ENCODE data around the gene NOP56. TPM values are rescaled to one million over a fixed set of nuclear protein-coding genes. Genes with fewer than 3 reads are reported as not detected.

NOP56 gene
- total RNA-seq, 1 donor from 2014 or later = 288 TPM

DNA sequence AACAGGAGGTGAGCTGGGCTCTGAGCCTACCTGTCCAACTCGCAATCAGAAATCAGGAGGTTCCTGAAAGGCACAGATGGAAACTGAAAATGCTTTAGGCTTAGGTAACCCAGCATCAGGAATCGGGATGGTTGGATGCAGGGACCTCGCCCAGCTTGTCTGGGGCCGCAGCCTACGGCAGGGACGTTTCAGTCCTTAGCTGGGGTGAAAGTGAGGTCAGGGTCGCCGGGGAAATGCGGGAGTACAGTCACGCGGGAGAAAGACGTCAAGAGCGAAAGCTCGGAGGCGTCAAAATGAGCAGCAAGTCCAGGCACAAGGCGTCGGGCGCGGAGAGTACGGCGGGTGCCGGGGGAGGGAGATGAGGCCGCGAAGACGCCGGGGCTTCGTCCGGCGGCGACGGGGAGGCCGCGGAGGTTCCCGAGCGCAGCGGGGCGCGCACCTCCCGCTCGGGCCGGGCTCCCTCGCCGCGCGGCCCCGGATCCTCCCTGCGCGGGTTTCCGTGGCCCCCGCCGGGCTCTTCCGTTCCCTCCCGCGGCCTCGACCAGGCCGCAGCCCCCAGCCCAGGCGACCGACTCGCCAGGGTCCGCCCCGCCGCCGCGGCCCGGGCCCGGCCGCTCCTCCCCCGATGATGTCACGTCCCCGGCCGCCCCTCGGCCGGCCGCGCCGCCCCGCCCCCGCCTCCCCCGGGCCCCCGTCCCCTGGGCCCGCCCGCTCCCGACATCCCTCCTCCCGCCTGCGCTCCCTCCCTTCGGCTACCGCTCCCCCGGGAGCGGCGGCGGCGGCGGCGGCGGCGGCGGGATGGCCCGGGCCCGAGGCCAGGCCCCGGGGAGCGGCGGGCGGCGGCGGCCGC is 39.8 kb downstream of the NOP56 start, which contains the start of gene EBF4:
TSS of gene EBF4 (plus strand) at position 745 of the 850 bp plus-strand sequence. CDS start 866 bp downstream, outside the sequence.
- H3K4me3 Mint-ChIP-seq = peak within 1 kb of the TSS; percentile 96
- peak within 1 kb of the TSS; percentile 97 for H3K27ac Mint-ChIP-seq
- TF ChIP-seq EZH2phosphoT487 (IDR thresholded peaks at IDR 0.05) (peak; percentile 94), EZH2 (IDR thresholded peaks at IDR 0.05) (peak; percentile 93)
- TF ChIP-seq, protein P1, sequence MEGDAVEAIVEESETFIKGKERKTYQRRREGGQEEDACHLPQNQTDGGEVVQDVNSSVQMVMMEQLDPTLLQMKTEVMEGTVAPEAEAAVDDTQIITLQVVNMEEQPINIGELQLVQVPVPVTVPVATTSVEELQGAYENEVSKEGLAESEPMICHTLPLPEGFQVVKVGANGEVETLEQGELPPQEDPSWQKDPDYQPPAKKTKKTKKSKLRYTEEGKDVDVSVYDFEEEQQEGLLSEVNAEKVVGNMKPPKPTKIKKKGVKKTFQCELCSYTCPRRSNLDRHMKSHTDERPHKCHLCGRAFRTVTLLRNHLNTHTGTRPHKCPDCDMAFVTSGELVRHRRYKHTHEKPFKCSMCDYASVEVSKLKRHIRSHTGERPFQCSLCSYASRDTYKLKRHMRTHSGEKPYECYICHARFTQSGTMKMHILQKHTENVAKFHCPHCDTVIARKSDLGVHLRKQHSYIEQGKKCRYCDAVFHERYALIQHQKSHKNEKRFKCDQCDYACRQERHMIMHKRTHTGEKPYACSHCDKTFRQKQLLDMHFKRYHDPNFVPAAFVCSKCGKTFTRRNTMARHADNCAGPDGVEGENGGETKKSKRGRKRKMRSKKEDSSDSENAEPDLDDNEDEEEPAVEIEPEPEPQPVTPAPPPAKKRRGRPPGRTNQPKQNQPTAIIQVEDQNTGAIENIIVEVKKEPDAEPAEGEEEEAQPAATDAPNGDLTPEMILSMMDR (IDR thresholded peaks at IDR 0.05) = no peak
- peaks cover 3% of the 10 kb centered on the region for H3K9me3 Mint-ChIP-seq
- Histone ChIP-seq H3K27me3 (peaks cover 97% of the 10 kb centered on the region), H3K27ac (no peak within 1 kb of the TSS), H3K4me3 (peak within 1 kb of the TSS; percentile 48), H3K36me3 (no peaks in the 10 kb centered on the region), H3K4me1 (peaks cover 6% of the 10 kb centered on the region), H3F3A (ENCODE audit: low read depth) (peaks cover 17% of the 10 kb centered on the region), H3K79me2 (ENCODE audit: low read depth) (no peaks in the 10 kb centered on the region), H2AFZ (replicated peaks) (no peak within 1 kb of the TSS), H3K4me2 (peak within 1 kb of the TSS; percentile 70), H3K9ac (no peak within 1 kb of the TSS), H3K9me3 (ENCODE audit: low read depth) (no peaks in the 10 kb centered on the region), H4K20me1 (ENCODE audit: low read depth) (peaks cover 41% of the 10 kb centered on the region)
- peak; percentile 78 for DNase-seq (ENCODE audit: low spot score)
- H3K27me3 Mint-ChIP-seq (ENCODE audit: insufficient read depth, low read depth) = peaks cover 64% of the 10 kb centered on the region
- peaks cover 4% of the 10 kb centered on the region for H3K36me3 Mint-ChIP-seq
- peaks cover 31% of the 10 kb centered on the region for H3K4me1 Mint-ChIP-seq

DNA sequence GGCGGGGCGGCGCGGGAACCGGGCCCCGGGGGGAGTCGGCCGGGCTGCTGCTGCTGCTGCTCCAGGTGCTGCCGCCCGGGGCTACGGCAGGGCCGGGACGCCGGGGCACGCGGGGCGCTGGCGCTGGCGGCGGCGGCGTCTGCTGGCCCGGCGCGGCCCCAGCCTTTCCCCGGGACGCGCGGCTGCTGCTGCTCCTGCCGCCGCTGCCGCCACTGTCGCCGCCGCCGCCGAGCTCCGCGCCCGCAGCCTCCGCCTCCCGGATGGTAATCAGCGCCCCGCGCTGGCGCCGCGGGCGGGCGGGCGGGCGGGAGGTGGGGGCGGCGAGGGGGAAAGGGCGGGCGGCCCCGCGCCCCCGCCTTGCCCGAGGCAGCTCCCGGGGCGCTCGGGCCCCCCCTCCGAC is 40.5 kb downstream of the NOP56 start:
- no peak overlapping the region for H3K4me3 Mint-ChIP-seq
- no peaks in the 10 kb centered on the region for H3K9me3 ChIP-seq (ENCODE audit: low read depth)
- H3K27me3 Mint-ChIP-seq (ENCODE audit: insufficient read depth, low read depth) = peaks cover 59% of the 10 kb centered on the region
- no peak overlapping the region for H3K9ac ChIP-seq
- H3K27me3 ChIP-seq = peaks cover 97% of the 10 kb centered on the region
- H3K4me3 ChIP-seq = no peak overlapping the region
- H3K9me3 Mint-ChIP-seq = peaks cover 3% of the 10 kb centered on the region
- no peak overlapping the region for H3K4me2 ChIP-seq
- H3K36me3 ChIP-seq = no peaks in the 10 kb centered on the region
- no peak overlapping the region for H3K27ac Mint-ChIP-seq
- peaks cover 41% of the 10 kb centered on the region for H4K20me1 ChIP-seq (ENCODE audit: low read depth)
- no peak overlapping the region for H3K27ac ChIP-seq
- TF ChIP-seq EZH2phosphoT487 (IDR thresholded peaks at IDR 0.05) (no peak), EZH2 (IDR thresholded peaks at IDR 0.05) (no peak)
- TF ChIP-seq, protein P1 (IDR thresholded peaks at IDR 0.05) = no peak
- no peak overlapping the region for H2AFZ ChIP-seq (replicated peaks)
- DNase-seq (ENCODE audit: low spot score) = peak; percentile 67
- H3K36me3 Mint-ChIP-seq = peaks cover 4% of the 10 kb centered on the region
- H3K79me2 ChIP-seq (ENCODE audit: low read depth) = no peaks in the 10 kb centered on the region
- peaks cover 6% of the 10 kb centered on the region for H3K4me1 ChIP-seq
- peaks cover 17% of the 10 kb centered on the region for H3F3A ChIP-seq (ENCODE audit: low read depth)
- peaks cover 30% of the 10 kb centered on the region for H3K4me1 Mint-ChIP-seq

DNA sequence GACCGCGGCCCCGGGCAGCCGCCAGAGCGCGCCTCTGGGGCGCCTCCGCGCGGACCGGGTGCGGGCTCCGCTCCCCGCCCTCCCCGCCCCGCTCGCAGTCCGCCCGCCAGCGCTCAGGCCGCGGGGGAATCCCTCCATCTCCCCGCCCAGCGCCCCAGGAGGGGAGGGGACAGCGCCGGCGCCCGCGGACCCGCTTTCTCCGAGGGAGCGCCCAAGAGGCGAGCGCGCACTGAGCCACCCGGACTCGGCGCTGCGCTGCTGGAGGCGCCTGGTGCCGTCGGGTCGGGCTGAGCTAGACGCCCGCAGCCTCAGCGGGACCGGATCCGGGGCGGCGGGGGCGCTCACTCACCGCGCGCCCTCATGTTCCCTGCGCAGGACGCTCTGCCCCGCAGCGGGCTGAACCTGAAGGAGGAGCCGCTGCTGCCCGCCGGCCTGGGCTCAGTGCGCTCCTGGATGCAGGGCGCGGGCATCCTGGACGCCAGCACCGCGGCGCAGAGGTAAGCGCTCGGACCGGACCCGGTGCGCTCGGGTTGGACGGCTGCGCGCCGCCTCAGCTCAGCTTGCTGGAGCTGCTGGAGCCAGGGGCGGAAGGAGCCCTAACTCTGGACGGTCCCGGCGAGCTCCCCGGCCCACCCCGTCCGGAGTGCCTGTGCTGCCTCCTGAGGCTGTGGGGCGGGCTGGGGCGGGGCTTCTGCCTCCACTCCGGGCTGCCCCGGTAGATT is 41.0 kb downstream of the NOP56 start:
- TF ChIP-seq EZH2 (IDR thresholded peaks at IDR 0.05) = peak; percentile 94
- TF ChIP-seq, protein P1 (IDR thresholded peaks at IDR 0.05) = peak; percentile 7
- peak; percentile 95 for TF ChIP-seq EZH2phosphoT487 (IDR thresholded peaks at IDR 0.05)
- Mint-ChIP-seq H3K27me3 (ENCODE audit: insufficient read depth, low read depth) (peaks cover 55% of the 10 kb centered on the region), H3K4me1 (peaks cover 28% of the 10 kb centered on the region), H3K4me3 (peak overlapping the region; percentile 71), H3K27ac (no peak overlapping the region), H3K36me3 (peaks cover 4% of the 10 kb centered on the region), H3K9me3 (peaks cover 3% of the 10 kb centered on the region)
- Histone ChIP-seq H3K79me2 (ENCODE audit: low read depth) (no peaks in the 10 kb centered on the region), H4K20me1 (ENCODE audit: low read depth) (peaks cover 38% of the 10 kb centered on the region), H3K27ac (no peak overlapping the region), H3K9ac (no peak overlapping the region), H3K36me3 (no peaks in the 10 kb centered on the region), H2AFZ (replicated peaks) (no peak overlapping the region), H3K4me1 (peaks cover 6% of the 10 kb centered on the region), H3K9me3 (ENCODE audit: low read depth) (no peaks in the 10 kb centered on the region), H3F3A (ENCODE audit: low read depth) (peaks cover 17% of the 10 kb centered on the region), H3K4me2 (peak overlapping the region; percentile 40), H3K27me3 (peaks cover 97% of the 10 kb centered on the region), H3K4me3 (peak overlapping the region; percentile 34)
- peak; percentile 77 for DNase-seq (ENCODE audit: low spot score)
